HG02798 (cell line): ENCODE data around the gene MPDU1.

Experiments
- ATAC-seq: cut with Tn5 transposase; IDR thresholded peaks from one replicate; pipeline ENCODE4 v1.9.1; 2021; ENCODE audit warnings: mild to moderate bottlenecking; ENCODE audit not compliant: unreplicated experiment, poor library complexity

The MPDU1 gene

DNA sequence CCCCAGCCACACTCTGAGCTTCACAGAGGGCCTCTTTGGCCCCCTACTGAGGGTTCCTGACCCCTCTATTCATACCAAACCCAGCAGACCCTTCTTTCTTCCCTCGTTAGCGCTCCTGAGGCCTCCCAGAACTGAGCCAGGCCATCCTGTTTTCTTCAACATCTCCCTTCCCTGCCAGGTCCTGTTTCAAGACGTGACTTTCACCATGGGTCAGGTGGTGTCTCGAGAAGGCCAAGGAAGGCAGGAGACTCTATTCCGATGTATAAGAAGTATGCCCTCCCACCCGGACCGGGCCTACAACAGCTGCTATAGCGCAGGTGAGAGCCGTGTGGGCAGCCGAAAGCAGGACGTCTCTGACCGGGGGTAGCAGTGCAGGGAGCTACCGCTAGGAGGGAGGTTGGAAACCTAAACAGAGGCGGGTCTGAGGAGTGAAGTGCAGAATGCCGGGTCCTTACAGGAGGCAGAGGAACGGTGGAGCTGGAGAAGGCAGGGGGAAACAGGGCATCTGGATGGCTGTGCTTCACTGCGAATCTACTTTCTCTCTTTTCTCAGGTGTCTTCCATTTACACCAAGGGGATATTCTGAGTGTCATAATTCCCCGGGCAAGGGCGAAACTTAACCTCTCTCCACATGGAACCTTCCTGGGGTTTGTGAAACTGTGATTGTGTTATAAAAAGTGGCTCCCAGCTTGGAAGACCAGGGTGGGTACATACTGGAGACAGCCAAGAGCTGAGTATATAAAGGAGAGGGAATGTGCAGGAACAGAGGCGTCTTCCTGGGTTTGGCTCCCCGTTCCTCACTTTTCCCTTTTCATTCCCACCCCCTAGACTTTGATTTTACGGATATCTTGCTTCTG lies 23.3 kb upstream of the MPDU1 start:
- ATAC-seq = no peak

DNA sequence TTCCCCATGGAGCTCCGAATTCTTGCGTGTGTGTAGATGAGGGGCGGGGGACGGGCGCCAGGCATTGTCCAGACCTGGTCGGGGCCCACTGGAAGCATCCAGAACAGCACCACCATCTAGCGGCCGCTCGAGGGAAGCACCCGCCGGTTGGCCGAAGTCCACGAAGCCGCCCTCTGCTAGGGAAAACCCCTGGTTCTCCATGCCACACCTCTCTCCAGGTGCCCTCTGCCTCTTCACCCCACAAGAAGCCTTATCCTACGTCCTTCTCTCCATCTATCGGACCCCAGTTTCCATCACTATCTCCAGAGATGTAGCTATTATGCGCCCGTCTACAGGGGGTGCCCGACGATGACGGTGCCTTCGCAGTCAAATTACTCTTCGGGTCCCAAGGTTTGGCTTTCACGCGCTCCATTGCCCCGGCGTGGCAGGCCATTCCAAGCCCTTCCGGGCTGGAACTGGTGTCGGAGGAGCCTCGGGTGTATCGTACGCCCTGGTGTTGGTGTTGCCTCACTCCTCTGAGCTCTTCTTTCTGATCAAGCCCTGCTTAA lies 22.6 kb upstream of the MPDU1 start:
- peak; percentile 61 for ATAC-seq

DNA sequence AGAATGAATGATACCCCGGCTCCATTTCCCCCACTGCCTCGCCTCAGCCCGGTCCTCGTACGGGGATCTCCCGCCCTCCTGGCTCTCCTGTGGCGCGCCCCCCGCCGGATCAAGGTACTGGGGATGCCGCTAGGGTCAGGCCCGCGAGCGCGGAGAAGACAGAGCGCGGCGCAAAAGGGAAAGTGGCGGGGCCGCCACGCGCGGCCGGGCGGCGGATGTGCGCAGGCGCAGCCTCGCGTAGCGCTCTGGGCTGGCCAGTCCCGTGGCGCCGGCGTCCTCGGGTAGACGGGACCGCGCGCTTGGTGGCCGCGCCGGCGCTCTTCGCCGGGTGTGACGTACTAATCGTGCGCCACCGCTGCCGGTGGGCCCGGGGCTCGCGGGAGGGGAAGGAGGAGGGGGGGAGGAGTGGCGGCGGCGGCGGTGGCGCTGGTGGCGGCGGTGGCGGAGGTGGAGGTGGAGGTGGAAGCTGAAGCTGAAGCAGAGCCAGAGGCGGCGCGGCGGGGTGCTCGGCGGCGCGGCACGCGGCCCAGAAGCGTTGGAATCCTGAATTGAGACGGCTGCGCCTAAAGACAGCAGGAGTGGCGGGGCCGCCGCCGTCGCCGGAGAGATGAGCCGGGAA lies 22.0 kb upstream of the MPDU1 start, which contains the start of gene SENP3:
SENP3 (plus strand) TSS at position 331 of the 619 bp plus-strand sequence. CDS start 1,158 bp downstream, outside the sequence.
- ATAC-seq = peak; percentile 85

DNA sequence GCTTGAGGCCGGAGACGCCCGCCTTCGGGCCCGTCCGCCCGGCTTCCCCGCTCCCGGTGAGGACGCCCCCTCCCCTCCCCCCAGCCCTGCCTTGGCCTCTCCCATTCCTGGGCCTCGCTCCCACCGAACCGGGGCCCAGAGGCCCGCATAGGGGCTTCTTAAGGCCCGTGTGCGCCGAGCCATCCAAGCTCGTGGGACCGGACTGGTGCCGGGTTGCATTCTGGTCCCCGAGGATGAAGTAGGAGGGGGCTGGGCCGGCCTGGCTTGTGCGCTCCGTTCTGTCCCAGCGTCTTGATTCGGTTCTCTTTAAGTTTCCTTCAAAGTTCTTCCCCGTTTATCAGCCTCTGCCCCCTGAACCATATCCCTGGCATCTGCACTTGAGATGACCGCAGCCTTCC lies 21.4 kb upstream of the MPDU1 start:
- peak; percentile 5 for ATAC-seq

DNA sequence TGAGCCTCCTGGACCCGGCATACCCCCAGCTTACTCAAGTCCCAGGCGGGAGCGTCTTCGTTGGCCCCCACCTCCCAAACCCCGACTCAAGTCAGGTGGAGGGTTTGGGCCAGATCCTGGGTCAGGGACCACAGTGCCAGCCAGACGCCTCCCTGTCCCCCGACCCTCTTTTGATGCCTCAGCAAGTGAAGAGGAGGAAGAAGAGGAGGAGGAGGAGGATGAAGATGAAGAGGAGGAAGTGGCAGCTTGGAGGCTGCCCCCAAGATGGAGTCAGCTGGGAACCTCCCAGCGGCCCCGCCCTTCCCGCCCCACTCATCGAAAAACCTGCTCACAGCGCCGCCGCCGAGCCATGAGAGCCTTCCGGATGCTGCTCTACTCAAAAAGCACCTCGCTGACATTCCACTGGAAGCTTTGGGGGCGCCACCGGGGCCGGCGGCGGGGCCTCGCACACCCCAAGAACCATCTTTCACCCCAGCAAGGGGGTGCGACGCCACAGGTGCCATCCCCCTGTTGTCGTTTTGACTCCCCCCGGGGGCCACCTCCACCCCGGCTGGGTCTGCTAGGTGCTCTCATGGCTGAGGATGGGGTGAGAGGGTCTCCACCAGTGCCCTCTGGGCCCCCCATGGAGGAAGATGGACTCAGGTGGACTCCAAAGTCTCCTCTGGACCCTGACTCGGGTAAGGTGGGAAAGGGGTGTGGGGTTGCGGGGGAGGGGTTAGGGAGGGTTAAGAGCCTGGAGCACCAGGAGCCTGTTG lies 20.4 kb upstream of the MPDU1 start:
- ATAC-seq = no peak

DNA sequence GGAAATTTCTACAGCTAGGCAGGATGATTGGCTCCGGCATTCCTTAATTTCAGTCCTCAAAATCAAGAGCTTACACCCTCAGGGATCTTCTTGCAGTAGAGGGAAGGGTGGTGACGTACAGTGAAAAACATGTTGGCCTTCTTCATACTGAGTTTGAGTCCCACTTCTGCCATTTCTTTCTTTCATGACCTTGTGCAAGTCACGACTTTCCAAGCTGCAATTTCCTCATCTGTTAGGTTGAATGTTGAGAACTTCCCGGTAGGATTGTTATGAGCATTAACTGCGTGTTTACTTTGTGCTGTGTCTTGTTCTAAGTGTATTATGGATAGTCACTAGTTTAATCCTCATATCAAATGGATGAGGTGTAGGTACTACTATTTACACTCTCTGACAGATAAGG lies 14.1 kb upstream of the MPDU1 start:
- no peak for ATAC-seq

DNA sequence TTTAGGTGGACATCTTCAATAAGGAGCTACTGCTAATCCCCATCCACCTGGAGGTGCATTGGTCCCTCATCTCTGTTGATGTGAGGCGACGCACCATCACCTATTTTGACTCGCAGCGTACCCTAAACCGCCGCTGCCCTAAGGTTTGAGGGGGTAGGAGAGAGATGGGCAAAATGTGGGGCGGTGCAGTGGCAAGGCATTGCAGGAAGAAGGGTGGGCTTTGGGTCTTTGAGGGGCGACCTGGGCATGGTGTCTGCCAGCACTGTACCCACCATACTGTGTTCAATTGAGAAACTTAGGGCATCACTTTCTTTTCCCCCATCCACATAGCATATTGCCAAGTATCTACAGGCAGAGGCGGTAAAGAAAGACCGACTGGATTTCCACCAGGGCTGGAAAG lies 13.3 kb upstream of the MPDU1 start:
- ATAC-seq = no peak

DNA sequence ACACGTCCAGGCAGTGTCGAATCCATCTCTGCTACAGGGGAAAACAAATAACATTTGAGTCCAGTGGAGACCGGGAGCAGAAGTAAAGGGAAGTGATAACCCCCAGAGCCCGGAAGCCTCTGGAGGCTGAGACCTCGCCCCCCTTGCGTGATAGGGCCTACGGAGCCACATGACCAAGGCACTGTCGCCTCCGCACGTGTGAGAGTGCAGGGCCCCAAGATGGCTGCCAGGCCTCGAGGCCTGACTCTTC lies 11.4 kb upstream of the MPDU1 start:
- ATAC-seq = no peak

DNA sequence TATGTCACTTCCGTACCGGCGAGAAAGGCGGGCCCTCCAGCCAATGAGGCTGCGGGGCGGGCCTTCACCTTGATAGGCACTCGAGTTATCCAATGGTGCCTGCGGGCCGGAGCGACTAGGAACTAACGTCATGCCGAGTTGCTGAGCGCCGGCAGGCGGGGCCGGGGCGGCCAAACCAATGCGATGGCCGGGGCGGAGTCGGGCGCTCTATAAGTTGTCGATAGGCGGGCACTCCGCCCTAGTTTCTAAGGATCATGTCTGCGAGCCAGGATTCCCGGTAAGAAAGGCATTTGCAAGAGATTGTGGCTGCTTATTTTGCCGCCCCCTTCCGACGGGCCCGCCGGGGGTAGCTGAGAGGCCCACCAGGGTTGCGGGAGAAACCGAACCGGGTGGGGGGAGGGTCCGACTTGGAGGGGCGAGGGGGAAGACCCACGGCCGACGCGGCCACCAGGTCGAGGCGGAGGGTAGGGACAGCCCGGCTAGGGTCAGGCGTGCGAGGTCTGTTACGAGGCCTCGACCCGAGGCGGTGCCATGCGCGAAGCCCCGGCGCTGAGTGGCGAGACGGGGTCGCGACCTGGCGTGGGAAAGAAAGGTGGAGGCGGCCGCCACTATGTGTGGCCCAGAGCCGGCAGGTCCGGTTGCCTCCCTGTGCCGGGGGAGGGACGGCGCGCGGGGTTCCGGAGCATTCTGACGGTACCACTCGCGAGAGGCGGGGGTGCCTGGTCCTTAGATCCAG lies 10.9 kb upstream of the MPDU1 start:
- peak; percentile 90 for ATAC-seq

DNA sequence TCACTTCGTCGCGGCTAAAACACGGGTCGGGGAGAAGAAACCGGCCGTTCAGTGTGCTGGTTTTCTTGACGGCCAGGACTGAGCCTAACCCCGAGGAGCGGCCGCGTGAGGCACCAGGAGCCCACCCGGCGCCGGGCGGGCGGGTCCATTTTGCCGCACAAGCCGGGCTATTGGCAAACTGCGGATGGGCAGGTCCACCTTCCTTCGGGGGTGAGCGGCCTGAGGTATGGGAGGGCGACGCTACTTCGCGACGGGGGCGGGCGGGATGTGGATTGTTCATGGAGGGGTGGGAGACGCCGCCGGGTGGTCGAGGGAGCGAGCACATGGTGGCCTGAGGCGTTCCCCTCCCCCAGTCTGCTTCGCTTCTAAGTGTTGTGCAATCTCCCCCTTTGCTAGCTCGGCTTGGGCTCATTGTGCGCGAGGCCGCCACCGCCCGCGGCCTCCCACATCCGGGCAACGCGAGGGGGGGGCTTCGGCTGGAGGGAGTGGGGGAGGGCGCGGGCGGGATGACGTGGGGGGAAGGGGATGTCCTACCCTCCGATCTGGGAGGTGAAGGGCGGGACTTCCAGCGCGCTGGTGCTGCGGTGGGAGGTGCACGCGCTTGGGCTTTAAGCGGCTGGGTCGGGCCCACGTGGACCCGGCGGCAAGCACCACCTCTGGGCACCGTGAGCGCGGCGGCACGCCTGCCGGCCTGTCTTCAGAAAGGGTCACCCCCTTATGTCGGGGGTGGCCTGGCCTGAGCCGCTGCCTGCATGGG lies 10.2 kb upstream of the MPDU1 start:
- ATAC-seq = peak; percentile 27

DNA sequence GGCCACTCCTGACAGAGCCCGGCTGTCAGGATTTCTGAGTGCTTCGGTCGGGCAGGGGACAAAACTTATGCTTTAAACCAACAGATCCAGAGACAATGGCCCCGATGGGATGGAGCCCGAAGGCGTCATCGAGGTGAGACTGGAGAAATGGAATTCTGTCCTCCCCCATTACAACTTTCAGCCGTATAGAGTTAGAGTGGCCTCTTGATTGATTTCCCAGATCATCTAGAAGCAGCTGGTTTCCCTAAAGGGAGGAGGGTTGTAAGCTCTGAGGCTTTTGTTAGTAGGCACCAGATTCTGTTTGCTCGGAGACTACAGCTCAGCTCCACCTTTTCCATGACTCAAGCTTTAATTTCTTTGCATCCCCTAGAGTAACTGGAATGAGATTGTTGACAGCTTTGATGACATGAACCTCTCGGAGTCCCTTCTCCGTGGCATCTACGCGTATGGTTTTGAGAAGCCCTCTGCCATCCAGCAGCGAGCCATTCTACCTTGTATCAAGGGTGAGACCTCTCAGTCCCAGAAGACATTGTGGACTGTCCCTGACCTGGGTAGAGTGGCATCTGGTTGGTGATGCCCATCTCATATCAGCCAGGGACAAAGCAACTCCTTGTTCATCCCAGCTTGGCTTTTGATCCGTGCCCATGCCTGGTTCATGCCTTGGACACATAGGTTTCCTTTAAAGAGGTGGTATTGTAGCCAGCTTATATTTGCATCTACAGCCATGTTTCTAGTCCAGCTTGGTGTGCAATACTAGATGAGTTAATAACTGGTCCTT lies 9.3 kb upstream of the MPDU1 start:
- ATAC-seq = no peak

DNA sequence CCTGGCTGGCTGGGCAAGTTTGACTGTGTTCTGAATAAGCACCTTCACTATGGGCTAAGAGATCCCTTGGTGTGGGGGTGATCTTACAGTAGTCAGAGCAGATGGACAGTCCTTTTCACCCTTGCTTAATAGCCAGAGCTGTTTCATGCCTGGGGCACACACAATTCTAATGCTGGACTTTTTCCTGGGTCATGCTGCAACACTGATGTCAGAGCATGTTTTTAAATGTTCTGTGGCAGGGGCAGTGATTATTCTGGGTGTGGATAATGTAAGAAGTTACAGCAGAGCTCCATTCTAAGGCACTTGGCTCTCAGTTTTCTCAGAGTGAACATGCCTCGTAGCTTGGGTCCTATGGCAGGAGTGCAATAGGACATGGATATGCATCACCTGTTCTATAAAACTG lies 8.2 kb upstream of the MPDU1 start:
- no peak for ATAC-seq

DNA sequence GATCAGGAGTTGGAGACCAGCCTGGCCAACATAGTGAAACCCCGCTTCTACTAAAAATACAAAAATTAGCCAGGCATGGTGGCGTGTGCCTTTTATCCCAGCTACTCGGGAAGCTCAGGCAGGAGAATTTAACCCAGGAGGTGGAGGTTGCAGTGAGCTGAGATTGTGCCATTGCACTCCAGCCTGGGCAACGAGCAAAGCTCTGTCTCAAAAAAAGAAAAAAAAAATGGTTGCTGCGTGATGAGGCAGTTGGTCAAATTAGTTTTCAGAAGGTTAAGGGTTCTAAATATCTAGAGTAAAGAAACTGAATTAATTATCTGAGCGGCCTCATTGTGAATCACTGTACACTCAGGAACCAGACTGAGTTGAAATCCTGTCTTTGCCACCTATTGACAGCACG lies 7.7 kb upstream of the MPDU1 start:
- ATAC-seq = no peak

DNA sequence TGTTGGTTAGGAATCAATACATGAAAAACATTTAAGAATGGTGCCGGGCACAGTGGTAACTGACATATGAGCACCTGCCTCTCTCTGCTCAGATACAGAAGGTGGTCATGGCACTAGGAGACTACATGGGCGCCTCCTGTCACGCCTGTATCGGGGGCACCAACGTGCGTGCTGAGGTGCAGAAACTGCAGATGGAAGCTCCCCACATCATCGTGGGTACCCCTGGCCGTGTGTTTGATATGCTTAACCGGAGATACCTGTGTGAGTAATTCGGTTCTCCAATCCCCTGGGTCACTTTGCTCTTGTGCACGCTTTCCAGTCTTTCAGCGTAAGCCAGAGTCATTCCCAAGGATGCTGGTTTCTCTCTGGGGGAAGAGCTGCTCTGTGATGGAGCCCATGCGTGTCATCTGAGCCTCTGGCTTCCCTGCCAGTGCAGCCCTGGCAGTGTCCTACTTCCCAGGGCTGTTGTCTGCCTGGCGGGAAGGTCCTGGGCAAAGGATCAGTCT lies 7.2 kb upstream of the MPDU1 start:
- ATAC-seq = no peak

DNA sequence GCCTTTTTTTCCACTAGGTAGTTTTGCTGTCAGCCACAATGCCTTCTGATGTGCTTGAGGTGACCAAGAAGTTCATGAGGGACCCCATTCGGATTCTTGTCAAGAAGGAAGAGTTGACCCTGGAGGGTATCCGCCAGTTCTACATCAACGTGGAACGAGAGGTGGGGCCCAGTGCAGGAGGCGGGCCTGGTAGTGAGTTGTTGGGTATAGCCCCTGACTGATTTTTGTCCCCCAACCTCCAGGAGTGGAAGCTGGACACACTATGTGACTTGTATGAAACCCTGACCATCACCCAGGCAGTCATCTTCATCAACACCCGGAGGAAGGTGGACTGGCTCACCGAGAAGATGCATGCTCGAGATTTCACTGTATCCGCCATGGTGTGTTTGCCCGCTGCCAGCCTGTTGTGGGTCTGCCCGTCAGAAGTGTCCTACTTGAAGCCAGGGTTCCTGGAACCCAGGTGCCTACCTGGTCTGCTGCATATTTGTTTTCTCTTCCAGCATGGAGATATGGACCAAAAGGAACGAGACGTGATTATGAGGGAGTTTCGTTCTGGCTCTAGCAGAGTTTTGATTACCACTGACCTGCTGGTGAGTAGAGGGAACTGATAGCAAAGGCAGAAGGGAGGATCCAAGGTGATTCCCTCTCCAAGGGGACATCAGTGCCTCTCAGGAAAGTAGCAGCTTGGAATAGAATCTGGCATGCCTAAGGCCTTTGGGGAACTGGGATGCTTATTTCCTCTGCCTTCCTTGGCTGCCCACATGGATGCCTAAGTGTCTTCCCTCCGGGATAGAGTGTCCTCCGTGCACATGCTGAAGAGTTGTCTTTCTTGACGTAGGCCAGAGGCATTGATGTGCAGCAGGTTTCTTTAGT lies 6.1 kb upstream of the MPDU1 start:
- ATAC-seq = no peak

DNA sequence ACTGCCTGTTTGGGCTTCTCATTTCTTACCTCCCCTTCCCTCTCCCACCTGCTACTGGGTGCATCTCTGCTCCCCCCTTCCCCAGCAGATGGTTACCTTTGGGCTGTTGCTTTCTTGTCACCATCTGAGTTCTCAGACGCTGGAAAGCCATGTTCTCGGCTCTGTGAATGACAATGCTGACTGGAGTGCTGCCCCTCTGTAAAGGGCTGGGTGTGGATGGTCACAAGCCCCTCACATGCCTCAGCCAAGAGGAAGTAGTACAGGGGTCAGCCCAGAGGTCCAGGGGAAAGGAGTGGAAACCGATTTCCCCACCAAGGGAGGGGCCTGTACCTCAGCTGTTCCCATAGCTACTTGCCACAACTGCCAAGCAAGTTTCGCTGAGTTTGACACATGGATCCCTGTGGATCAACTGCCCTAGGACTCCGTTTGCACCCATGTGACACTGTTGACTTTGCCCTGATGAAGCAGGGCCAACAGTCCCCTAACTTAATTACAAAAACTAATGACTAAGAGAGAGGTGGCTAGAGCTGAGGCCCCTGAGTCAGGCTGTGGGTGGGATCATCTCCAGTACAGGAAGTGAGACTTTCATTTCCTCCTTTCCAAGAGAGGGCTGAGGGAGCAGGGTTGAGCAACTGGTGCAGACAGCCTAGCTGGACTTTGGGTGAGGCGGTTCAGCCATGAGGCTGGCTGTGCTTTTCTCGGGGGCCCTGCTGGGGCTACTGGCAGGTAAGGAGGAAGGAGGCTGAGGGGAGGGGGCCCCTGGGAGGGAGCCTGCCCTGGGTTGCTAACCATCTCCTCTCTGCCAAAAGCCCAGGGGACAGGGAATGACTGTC lies 4.4 kb upstream of the MPDU1 start, which contains the start of gene CD68:
CD68 (plus strand) TSS at position 638 of the 833 bp plus-strand sequence; CDS start at position 678, 40 bp downstream.
- ATAC-seq = peak; percentile 32
